ENCODE results near the gene DKK2.

- TF ChIP-seq CTCF (IDR thresholded peaks at IDR 0.05) (no peak), POLR2A (IDR thresholded peaks at IDR 0.05) (no peak)
Observed at GRCh38 chr4:107027379-107027778, 8.7 kb downstream of the DKK2 start.

Data from prostate gland (tissue), 2 donors.